Omental fat pad (tissue), 4 donors: ENCODE results near the gene NUDT17. TPM values are rescaled to one million over a fixed set of nuclear protein-coding genes. Genes with fewer than 3 reads are reported as not detected.

Experiments
- ATAC-seq: fragments of 150-250 bp; one replicate; pipeline ENCODE4 v1.9.1; 2016; ENCODE audit warnings: mild to moderate bottlenecking, moderate library complexity; ENCODE audit not compliant: low FRiP score
- DNase-seq: peaks from one replicate; pipeline ENCODE4 v3.0.0-alpha.2; 2019; ENCODE audit warnings: low spot score
- CTCF ChIP-seq, 3 donors: fragments of 450-650 bp; IDR thresholded peaks; one replicate each; pipeline ENCODE4 v1.5.1; 2016 to 2017; ENCODE audit warnings: antibody characterized with exemption in 3 of 3, mild to moderate bottlenecking in 3 of 3, moderate library complexity in 2 of 3
- total RNA-seq, 4 donors: library from RNA; depleted of rRNA; stranded (reverse); fragments of >200 nt; gene quantifications; one replicate each; pipeline ENCODE4 v1.1.0, GENCODE V29; 2016

The NUDT17 gene
- 1 to 10 TPM; 1.7 to 4.0 (median 2.2) TPM for total RNA-seq

- DNase-seq (peak; percentile 40), ATAC-seq (peak; percentile 79)
- peak in 2 of 3 donors; percentile 58 to 77 for TF ChIP-seq CTCF (IDR thresholded peaks at IDR 0.05)
Observed at GRCh38 chr1:145845514-145846161, at the start of gene NUDT17. Gene NUDT17, plus strand, starts transcription at chr1:145845630. Its CDS starts 11 bp downstream, at chr1:145845641.

GRCh38 chr1:145796753-145797152 is 48.7 kb upstream of the NUDT17 start:
- DNase-seq = no peak
- no peak for ATAC-seq
- no peak for TF ChIP-seq CTCF (IDR thresholded peaks at IDR 0.05)

GRCh38 chr1:145799806-145800205 is 45.6 kb upstream of the NUDT17 start:
- no peak for TF ChIP-seq CTCF (IDR thresholded peaks at IDR 0.05)
- DNase-seq (no peak), ATAC-seq (no peak)

GRCh38 chr1:145804235-145805045 is 41.0 kb upstream of the NUDT17 start:
- ATAC-seq = no peak
- TF ChIP-seq CTCF (IDR thresholded peaks at IDR 0.05) = no peak
- DNase-seq = no peak

GRCh38 chr1:145805057-145805456 is 40.4 kb upstream of the NUDT17 start:
- ATAC-seq (no peak), DNase-seq (no peak)
- TF ChIP-seq CTCF (IDR thresholded peaks at IDR 0.05) = no peak

GRCh38 chr1:145806408-145806807 is 39.0 kb upstream of the NUDT17 start:
- no peak for TF ChIP-seq CTCF (IDR thresholded peaks at IDR 0.05)
- no peak for ATAC-seq
- no peak for DNase-seq
